PC-9 (cell line): ENCODE data around the gene NKIRAS1. TPM values are rescaled to one million over a fixed set of nuclear protein-coding genes. Genes with fewer than 3 reads are reported as not detected.

Source experiments
- BruUV-seq: library from RNA; stranded (reverse); fragments of 400-500 nt; replicated peaks from 2 replicates; lab custom pipeline; 2021; lab: Mats Ljungman, UMichigan
- CTCF ChIA-PET: fragments of 300-600 bp; sonication (Branson Sonifier 250); formaldehyde crosslinking; loops from one replicate; lab custom pipeline; 2022; ENCODE audit warnings: antibody characterized with exemption; lab: Charles Lee
- POLR2A ChIA-PET: fragments of 300-600 bp; sonication (Branson Sonifier 250); formaldehyde crosslinking; loops from one replicate; lab custom pipeline; 2022; ENCODE audit warnings: antibody characterized with exemption; ENCODE audit not compliant: unreplicated experiment; lab: Charles Lee
- DNase-seq, 2 experiments: peaks; one replicate each; pipeline versions ENCODE4 v3.0.0 to v3.0.0-alpha.2; 2015 to 2022; ENCODE audit warnings: mixed read lengths in 1 of 2
- H2AFZ ChIP-seq: fragments of 200-600 bp; sonication (generic); 2 replicates; pipeline ENCODE4 v1.8.1; 2017; ENCODE audit warnings: antibody characterized with exemption
- H3F3A ChIP-seq: fragments of 200-600 bp; sonication (generic); 2 replicates; pipeline ENCODE4 v1.8.1; 2017; ENCODE audit warnings: antibody characterized with exemption, mild to moderate bottlenecking, low read depth; ENCODE audit not compliant: insufficient read depth
- H3K27ac ChIP-seq: fragments of 200-600 bp; sonication (generic); 2 replicates; pipeline ENCODE4 v1.6.1; 2016; ENCODE audit warnings: mixed run types
- H3K27me3 ChIP-seq: fragments of 200-600 bp; sonication (generic); 2 replicates; pipeline ENCODE4 v1.6.1; 2016; ENCODE audit warnings: low read depth, mixed run types; ENCODE audit not compliant: insufficient read depth
- H3K36me3 ChIP-seq: fragments of 200-600 bp; sonication (generic); 2 replicates; pipeline ENCODE4 v1.6.1; 2016; ENCODE audit warnings: low read depth, mixed run types
- H3K4me1 ChIP-seq: fragments of 200-600 bp; sonication (generic); replicated peaks from 2 replicates; pipeline ENCODE4 v1.6.1; 2016; ENCODE audit warnings: mixed run types; ENCODE audit not compliant: insufficient read depth
- H3K4me2 ChIP-seq: fragments of 200-600 bp; sonication (generic); 2 replicates; pipeline ENCODE4 v1.6.1; 2017; ENCODE audit warnings: mixed run types
- H3K4me3 ChIP-seq: fragments of 200-600 bp; sonication (generic); 2 replicates; pipeline ENCODE4 v1.6.1; 2016; ENCODE audit warnings: mixed run types
- H3K79me2 ChIP-seq: fragments of 200-600 bp; sonication (generic); 2 replicates; pipeline ENCODE4 v1.6.1; 2017; ENCODE audit warnings: low read depth, mixed run types
- H3K9me2 ChIP-seq: fragments of 200-600 bp; sonication (generic); 2 replicates; pipeline ENCODE4 v1.8.1; 2017; ENCODE audit warnings: mild to moderate bottlenecking; ENCODE audit not compliant: insufficient read depth
- H3K9me3 ChIP-seq: fragments of 200-600 bp; sonication (generic); 2 replicates; pipeline ENCODE4 v1.8.1; 2016; ENCODE audit warnings: low read depth; ENCODE audit not compliant: insufficient read depth
- H4K20me1 ChIP-seq: fragments of 200-600 bp; sonication (generic); 2 replicates; pipeline ENCODE4 v1.8.1; 2017; ENCODE audit not compliant: insufficient read depth
- EZH2 ChIP-seq: fragments of 200-600 bp; sonication (generic); IDR thresholded peaks from 2 replicates; pipeline ENCODE4 v1.8.0; 2017; ENCODE audit warnings: antibody characterized with exemption, low read depth
- intact Hi-C: fragments of 100-400 bp; cut with micrococcal nuclease; formaldehyde crosslinking; loops from one replicate; pipeline ENCODE4 v1.10.0; 2022; ENCODE audit not compliant: unreplicated experiment
- total RNA-seq: library from RNA; stranded (reverse); gene quantifications from 2 replicates; pipeline ENCODE4 v1.2.3, GENCODE V29; 2021
- TF ChIP-seq, protein P1 (sequence below): fragments of 200-600 bp; sonication (generic); conservative IDR thresholded peaks from 2 replicates; pipeline ENCODE4 v1.6.1; 2017; ENCODE audit warnings: mixed run types, antibody characterized with exemption, mild to moderate bottlenecking, moderate library complexity

NKIRAS1 gene
- total RNA-seq, 1 experiment from 2014 or later, result 8.6 TPM

DNA sequence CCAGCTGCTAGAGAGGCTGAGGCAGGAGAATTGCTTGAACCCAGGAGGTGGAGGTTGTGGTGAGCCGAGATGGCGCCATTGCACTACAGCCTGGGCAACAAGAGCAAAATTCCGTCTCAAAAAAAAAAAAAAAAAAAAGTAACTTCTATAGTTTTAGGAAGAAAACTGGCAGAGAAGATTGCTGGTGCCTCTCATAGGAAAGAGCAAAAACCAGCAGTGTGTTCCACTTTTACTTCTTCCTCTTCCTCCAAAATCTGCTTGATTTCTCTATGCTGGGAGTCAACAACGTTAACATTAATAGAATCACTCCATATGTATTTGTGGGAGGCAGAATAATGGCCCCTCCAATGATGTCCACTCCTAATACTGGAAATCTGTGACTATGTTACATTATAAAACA lies 15.8 kb upstream of the NKIRAS1 start:
- no peaks in the 10 kb centered on the region for H3F3A ChIP-seq
- POLR2A ChIA-PET, result no interaction called here
- no peaks in the 10 kb centered on the region for H3K27me3 ChIP-seq
- no peaks in the 10 kb centered on the region for H3K9me2 ChIP-seq
- H3K4me1 ChIP-seq, result peaks cover 9% of the 10 kb centered on the region; the same call in 1 of the 2 replicates
- intact Hi-C loops, result no loop called here
- CTCF ChIA-PET, result no interaction called here
- no peaks in the 10 kb centered on the region for H3K9me3 ChIP-seq
- BruUV-seq, result no TSS peak
- H4K20me1 ChIP-seq, result no peaks in the 10 kb centered on the region
- no peaks in the 10 kb centered on the region for H3K36me3 ChIP-seq
- no peak for DNase-seq
- no peak overlapping the region for H3K27ac ChIP-seq
- no peak overlapping the region for H3K4me3 ChIP-seq
- no peak overlapping the region for H3K4me2 ChIP-seq
- no peak for TF ChIP-seq EZH2
- TF ChIP-seq, protein P1, sequence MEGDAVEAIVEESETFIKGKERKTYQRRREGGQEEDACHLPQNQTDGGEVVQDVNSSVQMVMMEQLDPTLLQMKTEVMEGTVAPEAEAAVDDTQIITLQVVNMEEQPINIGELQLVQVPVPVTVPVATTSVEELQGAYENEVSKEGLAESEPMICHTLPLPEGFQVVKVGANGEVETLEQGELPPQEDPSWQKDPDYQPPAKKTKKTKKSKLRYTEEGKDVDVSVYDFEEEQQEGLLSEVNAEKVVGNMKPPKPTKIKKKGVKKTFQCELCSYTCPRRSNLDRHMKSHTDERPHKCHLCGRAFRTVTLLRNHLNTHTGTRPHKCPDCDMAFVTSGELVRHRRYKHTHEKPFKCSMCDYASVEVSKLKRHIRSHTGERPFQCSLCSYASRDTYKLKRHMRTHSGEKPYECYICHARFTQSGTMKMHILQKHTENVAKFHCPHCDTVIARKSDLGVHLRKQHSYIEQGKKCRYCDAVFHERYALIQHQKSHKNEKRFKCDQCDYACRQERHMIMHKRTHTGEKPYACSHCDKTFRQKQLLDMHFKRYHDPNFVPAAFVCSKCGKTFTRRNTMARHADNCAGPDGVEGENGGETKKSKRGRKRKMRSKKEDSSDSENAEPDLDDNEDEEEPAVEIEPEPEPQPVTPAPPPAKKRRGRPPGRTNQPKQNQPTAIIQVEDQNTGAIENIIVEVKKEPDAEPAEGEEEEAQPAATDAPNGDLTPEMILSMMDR, result no peak
- H3K79me2 ChIP-seq, result no peaks in the 10 kb centered on the region
- no peak overlapping the region for H2AFZ ChIP-seq

DNA sequence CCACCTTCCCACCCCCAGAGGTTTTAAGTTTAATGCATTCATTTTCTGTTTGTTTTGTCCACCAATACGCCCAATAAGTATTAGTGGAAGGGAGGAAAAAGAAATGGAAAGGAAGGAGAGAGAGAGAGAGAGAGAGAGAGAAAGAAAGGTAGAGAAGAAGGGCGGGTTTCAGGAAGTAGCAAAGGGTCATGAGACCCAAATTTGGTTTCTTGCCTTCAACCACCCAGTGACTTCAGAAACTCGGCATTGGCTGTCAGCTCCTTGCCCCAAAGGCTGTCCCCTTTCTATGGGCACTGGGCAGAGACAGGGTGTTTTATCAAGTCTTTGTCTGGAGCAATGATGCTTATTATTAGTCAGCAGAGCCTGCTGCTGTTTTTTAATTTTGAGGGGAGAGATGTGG lies 14.8 kb upstream of the NKIRAS1 start:
- no peak overlapping the region for H3K4me2 ChIP-seq
- H2AFZ ChIP-seq, result no peak overlapping the region
- H3K27me3 ChIP-seq, result no peaks in the 10 kb centered on the region
- no peak overlapping the region for H3K27ac ChIP-seq
- no peaks in the 10 kb centered on the region for H3K9me3 ChIP-seq
- BruUV-seq, result no TSS peak
- no peaks in the 10 kb centered on the region for H3K36me3 ChIP-seq
- POLR2A ChIA-PET, result no interaction called here
- TF ChIP-seq, protein P1, result no peak
- TF ChIP-seq EZH2, result no peak
- CTCF ChIA-PET, result no interaction called here
- no peak for DNase-seq
- H3K4me1 ChIP-seq, result peaks cover 11% of the 10 kb centered on the region; the same call in 1 of the 2 replicates
- H3F3A ChIP-seq, result 0 out of 2 replicates have a peak, but pooled peaks cover 4% of the 10 kb centered on the region
- H3K4me3 ChIP-seq, result no peak overlapping the region
- no peaks in the 10 kb centered on the region for H4K20me1 ChIP-seq
- H3K79me2 ChIP-seq, result no peaks in the 10 kb centered on the region
- H3K9me2 ChIP-seq, result no peaks in the 10 kb centered on the region
- intact Hi-C loops, result no loop called here

DNA sequence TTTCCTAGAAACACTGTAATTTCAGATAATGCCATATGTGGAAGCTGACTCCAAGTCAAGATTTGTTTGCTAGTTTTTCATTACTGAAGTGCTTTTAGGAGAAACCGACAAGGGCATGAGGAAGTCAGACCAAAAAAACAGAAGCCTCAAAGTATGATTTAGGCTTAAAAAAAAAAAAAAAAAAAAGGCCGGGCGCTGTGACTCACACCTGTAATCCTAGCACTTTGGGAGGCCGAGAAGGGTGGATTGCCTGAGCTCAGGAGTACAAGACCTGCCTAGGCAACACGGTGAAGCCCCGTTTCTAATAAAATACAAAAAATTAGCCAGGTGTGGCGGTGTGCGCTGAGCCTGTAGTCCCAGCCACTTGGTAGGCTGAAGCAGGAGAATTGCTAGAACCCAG lies 11.7 kb upstream of the NKIRAS1 start:
- intact Hi-C loops, result loop anchor here (1.0 kb wide), 1 partner anchor 31 kb away; no protein-coding TSS in a partner anchor
- Histone ChIP-seq H3K27me3 (no peaks in the 10 kb centered on the region), H3K36me3 (no peaks in the 10 kb centered on the region), H3K27ac (peak overlapping the region; percentile 52), H3K4me1 (peaks cover 11% of the 10 kb centered on the region; the same call in 1 of the 2 replicates), H3K79me2 (no peaks in the 10 kb centered on the region), H3F3A (peaks cover 8% of the 10 kb centered on the region; the same call in 1 of the 2 replicates), H3K9me2 (no peaks in the 10 kb centered on the region), H4K20me1 (no peaks in the 10 kb centered on the region), H2AFZ (no peak overlapping the region), H3K4me2 (peak overlapping the region; percentile 72), H3K9me3 (no peaks in the 10 kb centered on the region), H3K4me3 (no peak overlapping the region)
- BruUV-seq, result no TSS peak
- DNase-seq, result peak; percentile 50 to 72
- TF ChIP-seq, protein P1, result no peak
- TF ChIP-seq EZH2, result no peak
- ChIA-PET POLR2A (interaction anchor here (0.6 kb wide), 1 partner anchor 12 kb away, joined by 8 read pairs; the partner anchor contains the start of genes NKIRAS1 and RPL15), CTCF (interaction anchor here (0.6 kb wide), 1 partner anchor 12 kb away, joined by 3 read pairs; the partner anchor contains the start of genes NKIRAS1 and RPL15)
